NT2/D1 (cell line): ENCODE measurements around the gene PIP4K2C.
"Not testable (repeated sequence)": the region's sequence is repeated elsewhere in the genome, so short reads cannot be mapped to it uniquely, and the experiment has no call there.

ENCODE experiments used
- DNase-seq: peaks from one replicate; pipeline ENCODE4 v3.0.0-alpha.2; 2011; ENCODE audit warnings: low read depth, low spot score
- H3K27me3 ChIP-seq: 2 replicates; pipeline ENCODE4 v1.6.0; 2011; ENCODE audit warnings: mild to moderate bottlenecking; ENCODE audit not compliant: insufficient read length, insufficient read depth
- H3K36me3 ChIP-seq: 2 replicates; pipeline ENCODE4 v1.6.1; 2011; ENCODE audit warnings: mild to moderate bottlenecking, low read length, mixed read lengths; ENCODE audit not compliant: insufficient read depth, insufficient read length
- H3K4me1 ChIP-seq: 2 replicates; pipeline ENCODE4 v1.5.1; 2011; ENCODE audit not compliant: insufficient read depth, insufficient read length
- H3K4me3 ChIP-seq: 2 replicates; pipeline ENCODE4 v1.5.1; 2011; ENCODE audit warnings: low read depth; ENCODE audit not compliant: insufficient read length
- H3K9ac ChIP-seq: 2 replicates; pipeline ENCODE4 v1.6.0; 2011; ENCODE audit warnings: low read depth; ENCODE audit not compliant: insufficient read length
- H3K9me3 ChIP-seq: 2 replicates; pipeline ENCODE4 v1.5.1; 2011; ENCODE audit warnings: mild to moderate bottlenecking, low read length; ENCODE audit not compliant: insufficient read depth
- SUZ12 ChIP-seq: IDR thresholded peaks from 2 replicates; pipeline ENCODE4 v1.6.1; 2011; ENCODE audit not compliant: insufficient read length, insufficient read depth; ENCODE audit errors: extremely low read depth
- YY1 ChIP-seq: IDR thresholded peaks from 2 replicates; pipeline ENCODE4 v1.6.1; 2011; ENCODE audit not compliant: insufficient read length, insufficient read depth
- ZNF274 ChIP-seq: IDR thresholded peaks from 2 replicates; pipeline ENCODE4 v1.6.1; 2011; ENCODE audit warnings: mild to moderate bottlenecking, low read depth, low read length

The PIP4K2C gene

GRCh38 chr12:57584050-57584449 is 6.9 kb upstream of the PIP4K2C start:
- H3K9me3 ChIP-seq: no peaks in the 10 kb centered on the region
- TF ChIP-seq SUZ12: no peak
- H3K4me3 ChIP-seq: no peak overlapping the region
- H3K4me1 ChIP-seq: peaks cover 2% of the 10 kb centered on the region
- no peaks in the 10 kb centered on the region for H3K27me3 ChIP-seq
- no peak overlapping the region for H3K9ac ChIP-seq
- no peak for DNase-seq
- H3K36me3 ChIP-seq: no peaks in the 10 kb centered on the region

- no peak overlapping the region for H3K4me3 ChIP-seq
- TF ChIP-seq ZNF274 (no peak), YY1 (no peak), SUZ12 (no peak)
- H3K9me3 ChIP-seq: no peaks in the 10 kb centered on the region
- peaks cover 2% of the 10 kb centered on the region for H3K4me1 ChIP-seq
- H3K27me3 ChIP-seq: no peaks in the 10 kb centered on the region
- no peak for DNase-seq
- no peaks in the 10 kb centered on the region for H3K36me3 ChIP-seq
- H3K9ac ChIP-seq: no peak overlapping the region
These were observed 6.3 kb upstream of the PIP4K2C start for GRCh38 chr12:57584690-57585089.

- TF ChIP-seq YY1: no peak
- no peak for TF ChIP-seq ZNF274
- no peak for TF ChIP-seq SUZ12
- no peak for DNase-seq
- Histone ChIP-seq H3K4me3 (no peak overlapping the region), H3K27me3 (no peaks in the 10 kb centered on the region), H3K36me3 (no peaks in the 10 kb centered on the region), H3K9me3 (no peaks in the 10 kb centered on the region), H3K4me1 (peaks cover 2% of the 10 kb centered on the region), H3K9ac (no peak overlapping the region)
These were observed 5.8 kb upstream of the PIP4K2C start for GRCh38 chr12:57585156-57585555.

GRCh38 chr12:57586128-57586527 is 4.9 kb upstream of the PIP4K2C start:
- TF ChIP-seq SUZ12 (no peak), ZNF274 (no peak), YY1 (no peak)
- Histone ChIP-seq H3K9ac (no peak overlapping the region), H3K27me3 (no peaks in the 10 kb centered on the region), H3K36me3 (no peaks in the 10 kb centered on the region), H3K4me1 (no peaks in the 10 kb centered on the region), H3K9me3 (no peaks in the 10 kb centered on the region), H3K4me3 (no peak overlapping the region)
- DNase-seq: no peak

- no peaks in the 10 kb centered on the region for H3K27me3 ChIP-seq
- no peak overlapping the region for H3K4me3 ChIP-seq
- no peak for DNase-seq
- H3K36me3 ChIP-seq: no peaks in the 10 kb centered on the region
- no peak for TF ChIP-seq ZNF274
- no peak for TF ChIP-seq SUZ12
- TF ChIP-seq YY1: no peak
- H3K4me1 ChIP-seq: no peaks in the 10 kb centered on the region
- H3K9ac ChIP-seq: no peak overlapping the region
- H3K9me3 ChIP-seq: no peaks in the 10 kb centered on the region
These were observed 4.1 kb upstream of the PIP4K2C start for GRCh38 chr12:57586832-57587429.

GRCh38 chr12:57588951-57589610 is 1.9 kb upstream of the PIP4K2C start:
- H3K9ac ChIP-seq, H3K4me1 ChIP-seq, H3K4me3 ChIP-seq, H3K27me3 ChIP-seq, H3K36me3 ChIP-seq, DNase-seq, H3K9me3 ChIP-seq: not testable (repeated sequence)

- TF ChIP-seq ZNF274 (no peak), SUZ12 (no peak), YY1 (no peak)
- Histone ChIP-seq H3K4me3 (peak overlapping the region; percentile 91), H3K4me1 (no peaks in the 10 kb centered on the region), H3K9ac (peak overlapping the region; percentile 92), H3K36me3 (peaks cover 17% of the 10 kb centered on the region), H3K27me3 (no peaks in the 10 kb centered on the region), H3K9me3 (no peaks in the 10 kb centered on the region)
- DNase-seq: no peak
These were observed 521 bp upstream of the PIP4K2C start for GRCh38 chr12:57590479-57590863.
